Measurements from ENCODE around the gene PNPLA5. TPM values are rescaled to one million over a fixed set of nuclear protein-coding genes. Genes with fewer than 3 reads are reported as not detected.

The PNPLA5 gene
- total and polyA plus RNA-seq, 2 of the 8 experiments (the other 6 are each of a cell fraction or from before 2014, with no cell fraction given) = 3.9 to 6.8 TPM

DNA sequence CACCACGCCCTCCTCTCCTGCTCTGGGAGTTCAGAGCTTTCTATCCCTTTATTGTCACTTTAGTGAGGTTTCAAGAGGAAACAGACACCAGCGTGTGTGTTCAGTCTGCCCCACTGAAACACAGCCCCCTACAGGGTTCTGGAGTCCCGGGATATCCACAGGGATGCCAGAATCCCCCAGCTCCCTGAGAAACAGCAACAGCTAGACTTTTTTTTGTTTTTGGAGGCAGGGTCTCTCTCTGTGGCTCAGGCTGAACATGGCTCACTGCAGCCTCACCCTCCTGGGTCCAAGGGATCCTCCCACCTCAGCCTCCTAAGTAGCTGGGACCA lies 39.9 kb downstream of the PNPLA5 start (continued):
- TF ChIP-seq CHD7 (IDR thresholded peaks at IDR 0.05; ENCODE audit: insufficient replicate concordance, low read length) (no peak), RAD21 (IDR thresholded peaks at IDR 0.05 in 1 of 2, conservative IDR thresholded peaks at IDR 0.05 in 1 of 2; ENCODE audit: low read depth in 2 of 2, low read length in 2 of 2) (no peak), SAP30 (IDR thresholded peaks at IDR 0.05; ENCODE audit: insufficient read depth, insufficient replicate concordance, low read length) (no peak), ASH2L (IDR thresholded peaks at IDR 0.05; ENCODE audit: low read length) (no peak)
- TF ChIP-seq, protein P1, sequence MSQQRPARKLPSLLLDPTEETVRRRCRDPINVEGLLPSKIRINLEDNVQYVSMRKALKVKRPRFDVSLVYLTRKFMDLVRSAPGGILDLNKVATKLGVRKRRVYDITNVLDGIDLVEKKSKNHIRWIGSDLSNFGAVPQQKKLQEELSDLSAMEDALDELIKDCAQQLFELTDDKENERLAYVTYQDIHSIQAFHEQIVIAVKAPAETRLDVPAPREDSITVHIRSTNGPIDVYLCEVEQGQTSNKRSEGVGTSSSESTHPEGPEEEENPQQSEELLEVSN (IDR thresholded peaks at IDR 0.05) = no peak
